GM12874 (cell line): ENCODE data around the gene KRTAP4-9.

Experiments
- TF ChIP-seq, protein P1 (sequence below): IDR thresholded peaks from 2 replicates; pipeline ENCODE4 v1.5.1; 2011; ENCODE audit warnings: low read depth, mild to moderate bottlenecking, control low read depth, low read length, moderate library complexity; ENCODE audit not compliant: insufficient read depth

KRTAP4-9 gene

DNA sequence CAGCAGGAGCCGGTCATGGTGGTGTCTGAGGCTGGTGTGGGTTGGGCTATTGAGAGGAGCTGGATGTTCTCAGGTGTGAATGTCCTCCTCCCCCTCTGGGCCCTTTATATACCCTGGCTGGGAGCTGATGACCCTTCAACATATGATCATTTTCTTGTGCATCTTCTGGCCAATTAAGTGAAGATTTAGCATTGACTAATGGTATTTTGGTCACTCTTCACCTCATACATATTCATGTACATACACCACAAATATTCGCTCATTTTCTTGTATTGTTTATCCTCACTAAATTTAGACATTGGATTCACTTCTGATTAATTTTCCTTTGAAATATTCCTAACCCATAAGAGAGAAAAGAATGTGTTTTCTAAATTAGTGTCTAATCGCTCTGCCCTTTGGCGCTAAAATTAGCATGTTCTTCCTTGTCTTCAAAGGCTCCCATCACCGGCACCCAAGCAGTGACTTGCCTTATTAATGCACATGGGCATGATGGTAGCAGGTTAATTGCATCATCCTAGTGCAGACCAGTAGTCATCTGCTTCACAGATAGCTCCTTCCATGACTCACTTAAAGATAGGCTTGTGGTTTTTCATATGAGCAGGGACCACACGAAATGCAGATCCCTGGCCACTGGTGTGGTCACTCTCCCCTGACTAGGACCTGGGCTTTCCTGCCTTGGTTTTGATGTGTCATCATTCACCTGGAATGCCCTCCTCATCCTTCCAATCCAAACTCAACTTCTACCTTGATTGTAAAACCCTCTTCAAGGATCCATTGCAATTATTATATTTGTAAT lies 39.2 kb upstream of the KRTAP4-9 start, which contains the start of gene KRTAP2-4:
Gene KRTAP2-4, minus strand, starts transcription at position 51 of the 796 bp plus-strand sequence. Its CDS starts 34 bp downstream, at position 17.
- TF ChIP-seq, protein P1, sequence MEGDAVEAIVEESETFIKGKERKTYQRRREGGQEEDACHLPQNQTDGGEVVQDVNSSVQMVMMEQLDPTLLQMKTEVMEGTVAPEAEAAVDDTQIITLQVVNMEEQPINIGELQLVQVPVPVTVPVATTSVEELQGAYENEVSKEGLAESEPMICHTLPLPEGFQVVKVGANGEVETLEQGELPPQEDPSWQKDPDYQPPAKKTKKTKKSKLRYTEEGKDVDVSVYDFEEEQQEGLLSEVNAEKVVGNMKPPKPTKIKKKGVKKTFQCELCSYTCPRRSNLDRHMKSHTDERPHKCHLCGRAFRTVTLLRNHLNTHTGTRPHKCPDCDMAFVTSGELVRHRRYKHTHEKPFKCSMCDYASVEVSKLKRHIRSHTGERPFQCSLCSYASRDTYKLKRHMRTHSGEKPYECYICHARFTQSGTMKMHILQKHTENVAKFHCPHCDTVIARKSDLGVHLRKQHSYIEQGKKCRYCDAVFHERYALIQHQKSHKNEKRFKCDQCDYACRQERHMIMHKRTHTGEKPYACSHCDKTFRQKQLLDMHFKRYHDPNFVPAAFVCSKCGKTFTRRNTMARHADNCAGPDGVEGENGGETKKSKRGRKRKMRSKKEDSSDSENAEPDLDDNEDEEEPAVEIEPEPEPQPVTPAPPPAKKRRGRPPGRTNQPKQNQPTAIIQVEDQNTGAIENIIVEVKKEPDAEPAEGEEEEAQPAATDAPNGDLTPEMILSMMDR: no peak

DNA sequence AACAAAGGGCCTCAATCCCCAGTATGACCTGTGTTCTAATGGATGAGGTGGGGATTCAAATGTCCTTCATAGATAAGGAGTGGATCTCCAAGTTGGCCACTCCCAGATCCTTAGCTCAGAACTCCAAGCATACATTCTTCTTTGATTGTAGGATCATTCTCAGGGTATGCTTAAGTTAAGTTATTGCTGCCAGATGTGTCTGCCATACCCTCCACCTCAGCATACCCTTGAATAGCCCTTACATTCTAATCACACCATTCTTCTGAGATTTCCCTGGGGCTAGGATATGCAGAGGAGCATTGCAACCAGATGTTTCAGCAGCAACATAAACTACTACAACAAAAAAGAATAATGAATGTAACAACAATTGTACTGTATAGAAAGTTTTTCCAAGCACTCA lies 37.9 kb upstream of the KRTAP4-9 start:
- TF ChIP-seq, protein P1: no peak

DNA sequence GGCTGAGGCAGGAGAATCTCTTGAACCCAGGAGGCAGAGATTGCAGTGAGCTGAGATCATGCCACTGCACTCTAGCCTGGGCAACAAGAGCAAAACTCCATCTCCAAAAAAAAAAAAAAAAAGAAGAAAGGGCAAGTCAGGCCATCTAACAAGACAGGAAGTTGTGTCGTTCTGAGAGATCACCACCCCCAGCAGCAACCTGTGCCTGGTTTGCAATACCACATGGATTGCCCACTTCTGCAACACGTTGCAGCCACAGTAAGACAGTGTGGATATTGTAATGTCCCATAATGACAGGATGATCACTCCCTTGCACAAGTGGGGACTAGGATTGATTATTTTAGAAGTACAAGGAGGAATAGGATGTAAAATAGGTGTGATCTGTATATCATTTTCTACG lies 36.2 kb upstream of the KRTAP4-9 start:
- TF ChIP-seq, protein P1: no peak

DNA sequence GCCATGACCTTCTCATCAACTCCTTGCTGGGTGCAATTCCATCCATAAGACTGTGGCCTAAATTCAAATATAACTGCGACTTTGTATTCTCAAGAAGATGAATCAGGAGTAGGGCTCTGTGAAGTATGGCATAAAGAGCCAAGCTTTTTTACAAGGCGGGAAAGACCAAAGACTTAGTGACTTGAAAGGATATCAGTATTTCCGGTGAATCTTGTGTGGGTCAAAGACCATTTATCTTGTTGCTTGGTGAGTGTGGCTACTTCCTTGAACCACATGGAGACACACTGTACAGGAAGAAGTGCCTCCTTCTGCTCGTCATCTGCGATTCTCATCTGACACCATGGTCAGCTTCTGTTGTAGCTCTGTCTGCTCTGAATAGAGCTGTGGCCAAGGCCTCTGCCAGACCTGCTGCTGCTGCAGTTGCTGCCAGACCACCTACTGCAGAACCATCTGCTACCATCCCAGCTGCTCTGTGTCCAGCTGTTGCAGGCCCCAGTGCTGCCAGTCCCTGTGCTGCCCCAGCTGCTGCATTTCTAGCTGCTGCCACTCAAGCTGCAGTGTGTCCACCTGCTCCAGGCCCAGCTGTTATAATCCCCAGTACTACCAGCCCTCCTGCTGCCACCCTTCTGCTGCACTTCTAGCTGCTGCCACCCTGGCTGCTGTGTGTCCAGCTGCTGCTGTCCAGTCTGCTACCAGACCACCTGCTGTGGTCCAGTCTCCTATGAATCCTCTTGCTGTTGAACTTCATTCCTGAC lies 33.4 kb upstream of the KRTAP4-9 start:
- TF ChIP-seq, protein P1: no peak

DNA sequence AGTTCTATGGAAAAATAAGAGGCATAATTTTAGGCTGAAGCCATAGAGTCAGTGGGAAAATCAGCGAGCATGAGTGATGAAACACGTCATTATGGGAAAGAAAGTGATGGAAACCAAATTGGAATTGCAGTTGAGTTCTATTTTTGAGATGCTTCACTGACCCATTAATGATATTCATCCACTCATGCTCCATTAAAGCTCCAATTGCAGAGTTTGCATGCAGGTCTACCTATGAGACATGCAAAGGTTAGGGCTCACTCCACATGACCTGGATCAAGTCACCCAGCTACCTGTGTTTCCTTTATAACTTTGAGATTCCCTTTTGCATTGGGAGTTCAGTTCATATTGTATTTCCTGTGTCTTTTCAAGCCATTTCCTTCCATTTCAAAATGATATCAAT lies 31.5 kb upstream of the KRTAP4-9 start:
- TF ChIP-seq, protein P1: no peak

DNA sequence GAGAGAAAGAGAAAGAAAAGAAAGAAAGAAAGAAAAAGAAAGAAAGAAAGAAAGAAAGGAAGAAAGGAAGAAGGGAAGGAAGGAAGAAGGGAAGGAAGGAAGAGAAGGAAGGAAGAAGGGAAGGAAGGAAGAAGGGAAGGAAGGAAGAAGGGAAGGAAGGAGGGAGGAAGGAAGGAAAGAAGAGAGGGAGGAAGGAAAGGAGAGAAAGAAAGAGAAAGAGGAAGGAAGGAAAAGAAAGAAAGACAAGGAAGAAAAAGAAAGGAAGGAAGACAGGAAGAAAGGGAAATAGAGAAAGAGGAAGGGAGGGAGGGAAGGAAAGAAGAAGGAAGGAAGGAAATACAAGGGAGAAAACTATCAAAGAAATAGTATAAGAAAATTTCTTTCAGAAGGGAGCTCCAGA lies 28.4 kb upstream of the KRTAP4-9 start:
- TF ChIP-seq, protein P1: no peak

DNA sequence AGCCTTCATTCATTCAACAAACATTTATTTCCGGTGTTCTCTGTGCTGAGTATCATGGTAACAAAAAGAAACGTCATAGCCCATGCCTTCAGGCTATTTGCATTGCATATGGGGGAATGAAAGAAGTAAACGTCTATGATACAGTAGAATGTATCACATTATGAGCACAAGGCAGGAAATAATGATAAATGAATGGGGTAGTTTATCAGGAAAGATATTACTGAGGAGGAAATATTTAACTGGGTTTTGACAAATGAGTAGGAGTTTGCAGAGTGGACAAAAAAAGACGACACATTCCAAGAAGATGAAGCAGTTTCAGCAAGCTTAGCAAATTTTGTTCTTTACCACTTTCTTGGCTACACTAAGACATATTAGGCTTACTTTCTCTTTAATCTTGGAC lies 22.6 kb upstream of the KRTAP4-9 start:
- TF ChIP-seq, protein P1: no peak
